IPS-15b (cell line): ENCODE measurements around the gene SLC22A13.

Experiments
- H3K27me3 ChIP-seq: one replicate; pipeline ENCODE4 v1.6.1; 2013; ENCODE audit warnings: low read length; ENCODE audit not compliant: control insufficient read depth, insufficient read depth
- H3K36me3 ChIP-seq: one replicate; pipeline ENCODE4 v1.6.1; 2013; ENCODE audit warnings: low read length; ENCODE audit not compliant: control insufficient read depth, insufficient read depth
- H3K4me1 ChIP-seq: one replicate; pipeline ENCODE4 v1.6.1; 2013; ENCODE audit warnings: mild to moderate bottlenecking, low read length; ENCODE audit not compliant: control insufficient read depth, insufficient read depth
- H3K4me3 ChIP-seq: one replicate; pipeline ENCODE4 v1.5.1; 2013; ENCODE audit warnings: low read depth, low read length
- H3K9ac ChIP-seq: one replicate; pipeline ENCODE4 v1.6.1; 2013; ENCODE audit warnings: low read depth, mild to moderate bottlenecking, low read length
- H3K9me3 ChIP-seq: one replicate; pipeline ENCODE4 v1.6.1; 2013; ENCODE audit warnings: mild to moderate bottlenecking, low read length; ENCODE audit not compliant: control insufficient read depth, insufficient read depth

SLC22A13 gene

GRCh38 chr3:38323060-38323459 is 57.4 kb downstream of the SLC22A13 start:
- Histone ChIP-seq H3K4me3 (no peak overlapping the region), H3K4me1 (no peaks in the 10 kb centered on the region), H3K27me3 (no peaks in the 10 kb centered on the region), H3K36me3 (no peaks in the 10 kb centered on the region), H3K9me3 (no peaks in the 10 kb centered on the region), H3K9ac (no peak overlapping the region)

- Histone ChIP-seq H3K4me1 (no peaks in the 10 kb centered on the region), H3K27me3 (no peaks in the 10 kb centered on the region), H3K9me3 (no peaks in the 10 kb centered on the region), H3K9ac (no peak overlapping the region), H3K4me3 (no peak overlapping the region), H3K36me3 (no peaks in the 10 kb centered on the region)
Measured at GRCh38 chr3:38325256-38325655, 59.6 kb downstream of the SLC22A13 start.

GRCh38 chr3:38327335-38328009 is 61.9 kb downstream of the SLC22A13 start:
- no peaks in the 10 kb centered on the region for H3K9me3 ChIP-seq
- no peak overlapping the region for H3K4me3 ChIP-seq
- no peaks in the 10 kb centered on the region for H3K36me3 ChIP-seq
- no peaks in the 10 kb centered on the region for H3K27me3 ChIP-seq
- no peak overlapping the region for H3K9ac ChIP-seq
- no peaks in the 10 kb centered on the region for H3K4me1 ChIP-seq
